ENCODE data around the gene OBSCN. TPM values are rescaled to one million over a fixed set of nuclear protein-coding genes. Genes with fewer than 3 reads are reported as not detected.

The OBSCN gene
- total and polyA plus RNA-seq, 2 of the 13 experiments (the other 11 are each of a cell fraction or from before 2014, with no cell fraction given): 0.20 TPM

DNA sequence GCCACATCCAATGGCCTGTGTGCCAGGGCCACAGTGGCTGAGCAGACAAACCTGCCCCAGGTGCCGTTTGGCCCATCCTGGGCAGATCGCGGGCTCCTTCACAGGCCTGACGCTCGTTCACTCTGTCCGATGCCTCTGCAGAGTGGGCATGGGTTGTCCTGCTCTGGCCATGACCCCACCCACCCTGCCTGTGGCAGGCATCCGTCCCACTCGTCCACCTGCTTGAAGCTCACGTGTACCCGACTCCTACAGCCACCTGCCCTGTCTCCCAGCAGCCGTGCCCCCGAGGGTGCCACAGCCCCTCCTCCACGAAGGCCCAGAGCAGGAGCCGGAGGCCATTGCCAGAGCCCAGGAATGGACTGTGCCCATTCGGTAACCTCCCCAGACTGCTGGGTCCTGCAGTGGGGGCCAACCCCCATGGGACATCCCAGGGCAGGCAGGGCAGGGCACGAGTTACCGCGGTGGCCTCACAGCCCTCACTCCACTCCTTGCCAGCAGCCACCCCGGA is 156.9 kb downstream of the OBSCN start (continued):
- TF ChIP-seq, protein P1, sequence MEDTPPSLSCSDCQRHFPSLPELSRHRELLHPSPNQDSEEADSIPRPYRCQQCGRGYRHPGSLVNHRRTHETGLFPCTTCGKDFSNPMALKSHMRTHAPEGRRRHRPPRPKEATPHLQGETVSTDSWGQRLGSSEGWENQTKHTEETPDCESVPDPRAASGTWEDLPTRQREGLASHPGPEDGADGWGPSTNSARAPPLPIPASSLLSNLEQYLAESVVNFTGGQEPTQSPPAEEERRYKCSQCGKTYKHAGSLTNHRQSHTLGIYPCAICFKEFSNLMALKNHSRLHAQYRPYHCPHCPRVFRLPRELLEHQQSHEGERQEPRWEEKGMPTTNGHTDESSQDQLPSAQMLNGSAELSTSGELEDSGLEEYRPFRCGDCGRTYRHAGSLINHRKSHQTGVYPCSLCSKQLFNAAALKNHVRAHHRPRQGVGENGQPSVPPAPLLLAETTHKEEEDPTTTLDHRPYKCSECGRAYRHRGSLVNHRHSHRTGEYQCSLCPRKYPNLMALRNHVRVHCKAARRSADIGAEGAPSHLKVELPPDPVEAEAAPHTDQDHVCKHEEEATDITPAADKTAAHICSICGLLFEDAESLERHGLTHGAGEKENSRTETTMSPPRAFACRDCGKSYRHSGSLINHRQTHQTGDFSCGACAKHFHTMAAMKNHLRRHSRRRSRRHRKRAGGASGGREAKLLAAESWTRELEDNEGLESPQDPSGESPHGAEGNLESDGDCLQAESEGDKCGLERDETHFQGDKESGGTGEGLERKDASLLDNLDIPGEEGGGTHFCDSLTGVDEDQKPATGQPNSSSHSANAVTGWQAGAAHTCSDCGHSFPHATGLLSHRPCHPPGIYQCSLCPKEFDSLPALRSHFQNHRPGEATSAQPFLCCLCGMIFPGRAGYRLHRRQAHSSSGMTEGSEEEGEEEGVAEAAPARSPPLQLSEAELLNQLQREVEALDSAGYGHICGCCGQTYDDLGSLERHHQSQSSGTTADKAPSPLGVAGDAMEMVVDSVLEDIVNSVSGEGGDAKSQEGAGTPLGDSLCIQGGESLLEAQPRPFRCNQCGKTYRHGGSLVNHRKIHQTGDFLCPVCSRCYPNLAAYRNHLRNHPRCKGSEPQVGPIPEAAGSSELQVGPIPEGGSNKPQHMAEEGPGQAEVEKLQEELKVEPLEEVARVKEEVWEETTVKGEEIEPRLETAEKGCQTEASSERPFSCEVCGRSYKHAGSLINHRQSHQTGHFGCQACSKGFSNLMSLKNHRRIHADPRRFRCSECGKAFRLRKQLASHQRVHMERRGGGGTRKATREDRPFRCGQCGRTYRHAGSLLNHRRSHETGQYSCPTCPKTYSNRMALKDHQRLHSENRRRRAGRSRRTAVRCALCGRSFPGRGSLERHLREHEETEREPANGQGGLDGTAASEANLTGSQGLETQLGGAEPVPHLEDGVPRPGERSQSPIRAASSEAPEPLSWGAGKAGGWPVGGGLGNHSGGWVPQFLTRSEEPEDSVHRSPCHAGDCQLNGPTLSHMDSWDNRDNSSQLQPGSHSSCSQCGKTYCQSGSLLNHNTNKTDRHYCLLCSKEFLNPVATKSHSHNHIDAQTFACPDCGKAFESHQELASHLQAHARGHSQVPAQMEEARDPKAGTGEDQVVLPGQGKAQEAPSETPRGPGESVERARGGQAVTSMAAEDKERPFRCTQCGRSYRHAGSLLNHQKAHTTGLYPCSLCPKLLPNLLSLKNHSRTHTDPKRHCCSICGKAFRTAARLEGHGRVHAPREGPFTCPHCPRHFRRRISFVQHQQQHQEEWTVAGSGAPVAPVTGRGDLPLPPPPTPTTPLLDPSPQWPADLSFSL (CRISPR knock-in tag; IDR thresholded peaks at IDR 0.05): no peak
- TF ChIP-seq NFATC3 (CRISPR knock-in tag; IDR thresholded peaks at IDR 0.05) (no peak), TSC22D2 (CRISPR knock-in tag; IDR thresholded peaks at IDR 0.05; ENCODE audit: borderline replicate concordance) (no peak), GABPB1 (CRISPR knock-in tag; IDR thresholded peaks at IDR 0.05) (no peak), ZNF180 (CRISPR knock-in tag; IDR thresholded peaks at IDR 0.05; ENCODE audit: borderline replicate concordance, low read depth) (no peak), NCOR1 (IDR thresholded peaks at IDR 0.05; ENCODE audit: borderline replicate concordance, low read length) (no peak), ASH2L (IDR thresholded peaks at IDR 0.05; ENCODE audit: insufficient read length, low read depth, low read length) (no peak), KLF16 (CRISPR knock-in tag; IDR thresholded peaks at IDR 0.05) (no peak)
- TF ChIP-seq, protein P2, sequence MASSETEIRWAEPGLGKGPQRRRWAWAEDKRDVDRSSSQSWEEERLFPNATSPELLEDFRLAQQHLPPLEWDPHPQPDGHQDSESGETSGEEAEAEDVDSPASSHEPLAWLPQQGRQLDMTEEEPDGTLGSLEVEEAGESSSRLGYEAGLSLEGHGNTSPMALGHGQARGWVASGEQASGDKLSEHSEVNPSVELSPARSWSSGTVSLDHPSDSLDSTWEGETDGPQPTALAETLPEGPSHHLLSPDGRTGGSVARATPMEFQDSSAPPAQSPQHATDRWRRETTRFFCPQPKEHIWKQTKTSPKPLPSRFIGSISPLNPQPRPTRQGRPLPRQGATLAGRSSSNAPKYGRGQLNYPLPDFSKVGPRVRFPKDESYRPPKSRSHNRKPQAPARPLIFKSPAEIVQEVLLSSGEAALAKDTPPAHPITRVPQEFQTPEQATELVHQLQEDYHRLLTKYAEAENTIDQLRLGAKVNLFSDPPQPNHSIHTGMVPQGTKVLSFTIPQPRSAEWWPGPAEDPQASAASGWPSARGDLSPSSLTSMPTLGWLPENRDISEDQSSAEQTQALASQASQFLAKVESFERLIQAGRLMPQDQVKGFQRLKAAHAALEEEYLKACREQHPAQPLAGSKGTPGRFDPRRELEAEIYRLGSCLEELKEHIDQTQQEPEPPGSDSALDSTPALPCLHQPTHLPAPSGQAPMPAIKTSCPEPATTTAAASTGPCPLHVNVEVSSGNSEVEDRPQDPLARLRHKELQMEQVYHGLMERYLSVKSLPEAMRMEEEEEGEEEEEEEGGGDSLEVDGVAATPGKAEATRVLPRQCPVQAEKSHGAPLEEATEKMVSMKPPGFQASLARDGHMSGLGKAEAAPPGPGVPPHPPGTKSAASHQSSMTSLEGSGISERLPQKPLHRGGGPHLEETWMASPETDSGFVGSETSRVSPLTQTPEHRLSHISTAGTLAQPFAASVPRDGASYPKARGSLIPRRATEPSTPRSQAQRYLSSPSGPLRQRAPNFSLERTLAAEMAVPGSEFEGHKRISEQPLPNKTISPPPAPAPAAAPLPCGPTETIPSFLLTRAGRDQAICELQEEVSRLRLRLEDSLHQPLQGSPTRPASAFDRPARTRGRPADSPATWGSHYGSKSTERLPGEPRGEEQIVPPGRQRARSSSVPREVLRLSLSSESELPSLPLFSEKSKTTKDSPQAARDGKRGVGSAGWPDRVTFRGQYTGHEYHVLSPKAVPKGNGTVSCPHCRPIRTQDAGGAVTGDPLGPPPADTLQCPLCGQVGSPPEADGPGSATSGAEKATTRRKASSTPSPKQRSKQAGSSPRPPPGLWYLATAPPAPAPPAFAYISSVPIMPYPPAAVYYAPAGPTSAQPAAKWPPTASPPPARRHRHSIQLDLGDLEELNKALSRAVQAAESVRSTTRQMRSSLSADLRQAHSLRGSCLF (CRISPR knock-in tag; IDR thresholded peaks at IDR 0.05; ENCODE audit: borderline replicate concordance): no peak
